Measurements from ENCODE around the gene PSRC1. TPM values are rescaled to one million over a fixed set of nuclear protein-coding genes. Genes with fewer than 3 reads are reported as not detected.

Gene PSRC1
- total and polyA plus RNA-seq, 2 donors (not counting 3 experiments of a cell fraction or from before 2014, with no cell fraction given) = 25.0 to 29.3 TPM

DNA sequence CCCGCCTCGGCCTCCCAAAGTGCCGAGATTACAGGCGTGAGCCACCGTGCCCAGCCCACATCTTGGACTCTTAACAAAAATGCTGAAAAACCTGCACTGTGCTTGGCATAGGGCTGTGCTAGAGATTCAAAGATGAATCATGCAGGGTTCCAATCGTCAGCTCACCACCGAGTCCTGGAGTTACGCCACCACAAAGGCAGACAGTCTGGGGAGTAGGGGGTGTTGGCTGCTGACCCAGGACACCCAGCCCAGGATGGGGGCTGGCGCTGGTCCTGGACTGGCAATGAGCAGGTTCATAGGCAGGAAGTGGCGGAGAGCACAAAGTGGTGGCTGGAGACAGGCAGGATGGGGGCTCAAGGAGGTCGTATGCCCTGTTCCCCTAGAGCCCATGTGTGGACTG is 16.0 kb downstream of the PSRC1 start:
- no TSS peak for BruUV-seq (replicated peaks)
- POLR2A ChIA-PET = interaction anchor here (0.5 kb wide), 1 partner anchor 268 kb away, joined by 3 read pairs; no protein-coding TSS in a partner anchor

More for the DNA sequence above, 16.0 kb downstream of the PSRC1 start:
- Histone ChIP-seq H3K4me3 (replicated peaks in 1 of 3; ENCODE audit: insufficient read depth in 1 of 3, low read depth in 1 of 3, low read length in 3 of 3) (no peak overlapping the region), H3K9me3 (replicated peaks; ENCODE audit: control insufficient read depth, insufficient read depth, low read length) (no peaks in the 10 kb centered on the region), H3K27me3 (ENCODE audit: control insufficient read depth in 2 of 2, insufficient read depth in 2 of 2, low read length in 2 of 2) (no peaks in the 10 kb centered on the region), H2AFZ (ENCODE audit: low read depth, low read length) (no peak overlapping the region), H3K4me1 (ENCODE audit: control insufficient read depth, extremely low read depth, insufficient read depth, low read length) (no peaks in the 10 kb centered on the region), H4K20me1 (replicated peaks; ENCODE audit: control insufficient read depth, extremely low read depth, insufficient read depth, low read length) (no peaks in the 10 kb centered on the region), H3K9me1 (replicated peaks; ENCODE audit: control insufficient read depth, extremely low read depth, insufficient read depth, low read length) (no peaks in the 10 kb centered on the region), H3K9ac (replicated peaks; ENCODE audit: extremely low read depth, insufficient read depth, low read length) (no peak overlapping the region), H3K36me3 (ENCODE audit: control insufficient read depth in 2 of 2, extremely low read depth in 1 of 2, insufficient read depth in 2 of 2, low read length in 2 of 2) (no peaks in the 10 kb centered on the region), H3K27ac (ENCODE audit: insufficient read depth, low read depth, low read length) (no peak overlapping the region), H3K79me2 (ENCODE audit: control insufficient read depth, insufficient read depth, low read length) (no peaks in the 10 kb centered on the region), H3K4me2 (ENCODE audit: insufficient read depth, low read length) (no peak overlapping the region)
- intact Hi-C loops (cut with micrococcal nuclease) (no loop called here), dilution Hi-C loops (cut with MboI; ENCODE audit: extremely low pct_ligation_motif_present, low sequenced_read_pairs) (no loop called here)
- CTCF ChIA-PET = interaction anchor here (2.0 to 5.5 kb wide), 3 partner anchors 10 to 265 kb away, joined by 9 to 124 read pairs (median 34); partner anchors contain the start of gene SORT1
- no peak for TF ChIP-seq POLR2AphosphoS5 (IDR thresholded peaks at IDR 0.05; ENCODE audit: insufficient read depth, low read depth, low read length)
- TF ChIP-seq, protein P1, sequence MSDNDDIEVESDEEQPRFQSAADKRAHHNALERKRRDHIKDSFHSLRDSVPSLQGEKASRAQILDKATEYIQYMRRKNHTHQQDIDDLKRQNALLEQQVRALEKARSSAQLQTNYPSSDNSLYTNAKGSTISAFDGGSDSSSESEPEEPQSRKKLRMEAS (IDR thresholded peaks at IDR 0.05; ENCODE audit: insufficient read depth, insufficient read length) = no peak
- TF ChIP-seq MYC (IDR thresholded peaks at IDR 0.05; ENCODE audit: low read depth, low read length) = no peak
- TF ChIP-seq GATA2 (IDR thresholded peaks at IDR 0.05; ENCODE audit: insufficient read depth, insufficient read length, low read depth, low read length) = no peak
- no peak for TF ChIP-seq FOS (IDR thresholded peaks at IDR 0.05; ENCODE audit: borderline replicate concordance, insufficient read depth, low read length)
- TF ChIP-seq EZH2 (IDR thresholded peaks at IDR 0.05; ENCODE audit: borderline replicate concordance, low read depth, low read length, severe bottlenecking) = no peak
- TF ChIP-seq POLR2A (IDR thresholded peaks at IDR 0.05; ENCODE audit: low read depth, low read length) = no peak
- TF ChIP-seq JUN (IDR thresholded peaks at IDR 0.05; ENCODE audit: borderline replicate concordance, insufficient read depth, insufficient read length, low read depth) = no peak
- TF ChIP-seq, protein P2, sequence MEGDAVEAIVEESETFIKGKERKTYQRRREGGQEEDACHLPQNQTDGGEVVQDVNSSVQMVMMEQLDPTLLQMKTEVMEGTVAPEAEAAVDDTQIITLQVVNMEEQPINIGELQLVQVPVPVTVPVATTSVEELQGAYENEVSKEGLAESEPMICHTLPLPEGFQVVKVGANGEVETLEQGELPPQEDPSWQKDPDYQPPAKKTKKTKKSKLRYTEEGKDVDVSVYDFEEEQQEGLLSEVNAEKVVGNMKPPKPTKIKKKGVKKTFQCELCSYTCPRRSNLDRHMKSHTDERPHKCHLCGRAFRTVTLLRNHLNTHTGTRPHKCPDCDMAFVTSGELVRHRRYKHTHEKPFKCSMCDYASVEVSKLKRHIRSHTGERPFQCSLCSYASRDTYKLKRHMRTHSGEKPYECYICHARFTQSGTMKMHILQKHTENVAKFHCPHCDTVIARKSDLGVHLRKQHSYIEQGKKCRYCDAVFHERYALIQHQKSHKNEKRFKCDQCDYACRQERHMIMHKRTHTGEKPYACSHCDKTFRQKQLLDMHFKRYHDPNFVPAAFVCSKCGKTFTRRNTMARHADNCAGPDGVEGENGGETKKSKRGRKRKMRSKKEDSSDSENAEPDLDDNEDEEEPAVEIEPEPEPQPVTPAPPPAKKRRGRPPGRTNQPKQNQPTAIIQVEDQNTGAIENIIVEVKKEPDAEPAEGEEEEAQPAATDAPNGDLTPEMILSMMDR (IDR thresholded peaks at IDR 0.05; ENCODE audit: extremely low read depth in 1 of 2, insufficient read depth in 1 of 2, low read depth in 1 of 2, low read length in 2 of 2) = no peak
- no peak for DNase-seq (ENCODE audit: low read depth, low spot score)
- FAIRE-seq = no peak

Data from endothelial cell of umbilical vein (primary cell).